Measurements from ENCODE around the gene DYRK1A.

The DYRK1A gene

DNA sequence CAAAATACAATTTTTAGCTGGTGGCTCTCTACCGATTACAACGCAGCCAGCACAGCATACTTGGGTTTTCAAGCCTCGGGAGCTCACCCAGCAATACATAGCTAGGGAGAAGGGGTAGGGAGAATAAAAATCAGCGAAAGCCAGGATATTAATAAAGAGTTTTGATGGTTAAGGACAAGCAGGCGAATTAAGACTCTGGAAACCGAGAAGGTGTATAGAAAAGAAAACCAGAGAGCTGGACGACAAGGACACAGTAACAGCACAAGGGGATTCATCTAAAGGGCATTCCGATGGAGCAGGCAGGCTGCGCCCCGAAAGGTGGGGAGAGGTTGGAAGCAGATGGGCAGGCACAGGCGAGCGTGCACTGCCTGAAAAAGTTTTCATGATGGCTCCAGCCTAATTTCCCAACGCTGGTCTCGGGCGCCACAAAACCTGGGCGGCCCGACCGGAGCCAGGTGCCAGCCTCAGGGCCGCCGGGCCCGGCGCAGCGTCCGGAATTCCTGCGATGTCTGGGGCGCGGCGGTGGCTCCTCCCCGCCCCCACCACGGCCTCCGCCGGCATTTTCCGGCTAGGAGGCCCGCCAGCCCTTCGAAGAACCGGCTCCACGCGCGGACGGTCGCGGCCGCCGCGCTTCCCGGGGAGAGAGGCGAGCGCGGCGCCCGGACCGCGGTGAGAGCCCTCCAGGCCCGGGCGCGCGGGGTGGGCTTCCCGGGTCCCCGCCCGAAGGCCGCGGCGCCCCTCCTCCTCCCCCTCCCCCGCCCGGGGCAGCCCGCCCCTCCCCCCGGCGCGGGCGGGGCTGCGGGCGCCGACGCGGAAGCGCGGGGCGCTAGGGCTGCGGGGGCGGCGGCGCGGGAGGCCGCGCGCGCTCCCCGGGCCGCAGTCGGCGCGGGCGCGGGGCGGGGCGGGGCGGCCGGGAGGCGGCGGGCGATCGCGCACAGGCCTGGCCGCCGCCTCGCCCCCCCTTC is 774 bp upstream of the DYRK1A start:
- peak; percentile 64 for DNase-seq

DNA sequence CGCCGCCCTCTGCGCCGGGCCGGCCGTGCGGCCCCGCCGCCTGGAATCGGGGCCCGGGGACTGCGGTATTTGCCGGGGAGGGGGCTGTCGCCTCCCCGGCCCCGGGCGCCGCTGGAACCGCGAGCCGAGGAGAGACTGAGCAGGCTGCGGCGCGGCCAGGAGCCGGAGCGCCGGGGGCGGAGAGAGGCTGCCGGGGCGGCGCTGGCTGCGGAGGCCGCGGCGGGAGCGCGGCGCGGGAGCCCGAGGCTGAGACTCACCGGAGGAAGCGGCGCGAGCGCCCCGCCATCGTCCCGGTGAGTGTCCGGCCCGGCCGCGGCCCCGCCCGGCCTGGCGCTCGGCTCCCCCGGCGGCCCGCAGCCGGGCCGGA is 746 bp downstream of the DYRK1A start:
- DNase-seq = no peak

DNA sequence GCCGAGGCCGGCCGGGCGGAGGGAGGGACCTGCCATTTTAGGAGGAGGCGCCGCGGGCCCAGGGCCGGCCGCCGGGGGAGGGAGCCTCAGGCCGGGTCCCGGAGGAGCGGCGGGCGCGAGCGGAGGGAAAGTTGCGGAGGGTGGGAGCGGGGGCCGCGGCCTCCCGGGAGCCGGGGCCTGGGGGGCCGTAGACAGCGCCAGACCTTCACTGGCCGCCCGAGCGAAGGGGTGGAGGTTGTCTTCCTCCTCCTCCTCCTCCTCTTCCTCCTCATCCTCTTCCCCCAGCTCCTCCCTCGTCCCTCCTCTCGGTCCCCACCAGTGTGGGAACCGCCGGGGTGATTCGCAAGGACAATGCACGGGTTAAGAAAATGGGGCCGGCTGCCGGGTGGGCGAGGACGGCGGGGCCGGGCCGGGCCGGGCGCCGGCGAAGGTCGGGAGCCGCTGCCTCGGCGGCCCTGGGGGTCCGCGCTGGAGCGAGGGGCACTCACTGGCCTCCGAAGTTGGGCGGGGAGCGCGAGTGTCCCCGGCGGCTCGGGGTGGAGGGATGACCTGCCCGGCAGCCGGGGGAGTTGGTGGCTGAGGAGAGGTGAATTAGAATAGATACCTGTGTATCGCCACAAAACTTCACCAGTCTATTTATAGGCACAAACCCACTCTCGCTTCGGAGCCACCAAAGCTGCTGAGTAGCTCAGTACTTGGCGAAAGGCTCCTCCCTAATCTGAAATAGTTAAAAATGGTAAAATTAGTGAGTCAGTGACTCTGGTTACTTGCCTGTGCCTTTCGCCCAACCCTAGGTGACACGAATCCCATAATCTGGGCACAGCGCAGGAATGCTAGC is 1.3 kb downstream of the DYRK1A start:
- no peak for DNase-seq

DNA sequence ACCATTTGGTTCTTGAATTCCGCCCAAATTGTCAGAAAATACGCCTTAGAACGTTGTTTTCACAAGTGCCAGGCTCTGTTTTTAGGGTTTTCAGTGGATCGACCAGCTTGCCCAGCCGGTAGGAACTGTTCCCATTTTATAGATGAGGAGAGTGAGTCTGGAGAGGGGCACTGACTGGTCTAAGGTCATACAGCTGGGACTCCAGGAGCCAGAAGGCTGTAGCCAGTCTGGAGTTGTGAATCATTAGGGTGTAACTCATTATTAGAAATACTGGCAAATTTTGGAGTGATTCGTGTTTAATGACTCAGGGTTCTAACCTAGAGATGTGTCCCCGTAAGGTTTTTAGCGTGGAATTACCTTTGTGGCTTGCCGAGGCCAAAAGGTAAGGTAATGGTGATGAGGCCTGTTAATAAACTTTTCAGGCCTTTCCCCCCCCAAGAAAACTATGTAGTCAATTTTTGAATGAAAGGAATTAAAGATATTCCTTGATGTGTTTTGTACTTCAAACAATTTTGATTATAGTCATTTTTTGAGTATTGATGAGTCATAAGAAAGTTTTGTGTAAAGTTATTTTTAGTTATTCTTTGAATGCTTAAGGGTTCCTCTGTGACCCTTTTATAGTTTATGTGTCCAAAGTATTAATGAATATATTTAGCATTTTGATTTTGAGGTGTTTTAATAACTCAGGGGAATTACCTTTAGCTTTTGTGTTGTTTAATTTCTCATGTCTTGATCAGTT is 2.1 kb downstream of the DYRK1A start:
- DNase-seq = no peak

DNA sequence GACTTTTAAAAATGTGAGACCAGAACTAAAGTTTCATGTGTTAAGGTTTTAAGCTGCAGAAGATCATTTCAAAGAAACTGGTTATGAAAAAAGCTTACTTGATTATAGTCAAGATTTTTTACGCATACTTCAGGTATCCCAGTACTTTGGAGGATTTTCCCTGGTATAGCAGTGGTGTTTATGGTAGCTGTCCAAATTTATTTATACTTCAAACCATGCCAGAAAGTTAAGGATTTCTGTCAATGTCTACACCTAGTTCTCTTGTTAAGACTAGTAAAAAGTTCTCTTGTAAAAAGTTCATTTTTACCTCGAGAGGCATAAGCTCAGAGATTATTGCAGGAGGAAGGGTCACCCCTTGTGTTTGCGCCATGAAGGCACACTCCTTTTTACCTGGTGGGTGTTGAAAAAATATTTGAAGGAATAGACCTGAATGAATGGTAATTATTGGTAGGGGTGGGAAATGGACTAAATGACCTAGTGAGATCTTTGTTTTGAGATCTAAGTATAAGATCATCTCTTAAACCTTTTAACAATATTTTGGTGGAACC is 2.8 kb downstream of the DYRK1A start:
- DNase-seq = no peak

DNA sequence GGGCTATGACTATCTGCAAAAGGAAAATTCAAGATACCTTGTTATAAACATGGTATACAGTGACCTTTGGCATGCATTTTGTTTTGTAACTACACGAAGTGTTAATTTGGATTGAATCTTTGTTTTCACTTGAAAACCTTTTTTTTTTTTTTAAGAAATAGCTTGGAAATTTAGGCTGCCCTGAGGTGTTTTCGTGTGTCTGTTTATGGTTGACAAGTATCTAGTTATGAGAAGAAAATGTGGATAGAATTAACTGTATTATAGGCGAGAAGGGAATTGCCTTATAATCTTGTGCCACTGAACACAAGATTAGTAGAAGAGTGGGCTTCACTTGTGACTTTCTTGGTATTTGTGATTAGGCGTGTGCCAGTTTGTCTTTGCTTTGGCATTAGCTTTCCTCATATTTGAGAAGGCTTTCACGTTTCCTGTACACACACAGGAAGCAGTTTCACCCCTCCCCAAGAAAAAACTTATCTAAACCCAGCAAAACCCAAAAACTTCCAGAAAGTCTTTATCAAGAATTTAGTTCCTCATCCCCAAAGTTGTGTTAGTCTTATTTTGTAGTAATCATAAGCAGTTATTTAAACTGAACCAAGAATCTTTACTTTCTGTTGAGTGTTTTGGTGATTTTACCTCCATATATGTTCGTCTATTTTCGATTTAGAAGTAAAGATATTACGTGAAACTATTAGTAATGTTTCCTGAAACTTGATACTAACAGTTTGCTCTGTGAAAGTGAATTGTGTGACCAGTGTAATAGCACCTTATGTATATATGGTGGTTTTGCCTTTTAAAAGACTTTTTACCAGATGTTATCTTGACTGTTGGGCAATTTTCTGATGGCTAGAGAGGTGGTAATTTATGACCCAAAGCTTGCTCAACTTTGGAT is 3.8 kb downstream of the DYRK1A start:
- DNase-seq = no peak

DNA sequence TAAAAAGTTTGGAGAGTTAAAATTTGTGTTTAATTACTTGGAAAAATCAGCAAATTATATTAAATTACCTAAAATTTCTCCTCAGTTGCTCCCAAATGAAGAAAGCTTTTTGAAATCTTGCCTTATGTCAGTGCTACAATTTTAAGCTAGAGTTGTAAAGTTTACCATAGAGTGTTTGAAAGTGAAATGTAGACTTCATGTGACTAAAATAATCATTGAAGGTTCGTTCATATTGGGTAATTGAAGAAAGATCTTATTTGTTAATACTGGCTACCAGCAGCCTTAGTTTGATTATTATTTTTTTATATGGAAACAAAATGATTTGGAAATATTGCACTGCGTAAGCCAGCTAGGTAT is 4.4 kb downstream of the DYRK1A start:
- no peak for DNase-seq

DNA sequence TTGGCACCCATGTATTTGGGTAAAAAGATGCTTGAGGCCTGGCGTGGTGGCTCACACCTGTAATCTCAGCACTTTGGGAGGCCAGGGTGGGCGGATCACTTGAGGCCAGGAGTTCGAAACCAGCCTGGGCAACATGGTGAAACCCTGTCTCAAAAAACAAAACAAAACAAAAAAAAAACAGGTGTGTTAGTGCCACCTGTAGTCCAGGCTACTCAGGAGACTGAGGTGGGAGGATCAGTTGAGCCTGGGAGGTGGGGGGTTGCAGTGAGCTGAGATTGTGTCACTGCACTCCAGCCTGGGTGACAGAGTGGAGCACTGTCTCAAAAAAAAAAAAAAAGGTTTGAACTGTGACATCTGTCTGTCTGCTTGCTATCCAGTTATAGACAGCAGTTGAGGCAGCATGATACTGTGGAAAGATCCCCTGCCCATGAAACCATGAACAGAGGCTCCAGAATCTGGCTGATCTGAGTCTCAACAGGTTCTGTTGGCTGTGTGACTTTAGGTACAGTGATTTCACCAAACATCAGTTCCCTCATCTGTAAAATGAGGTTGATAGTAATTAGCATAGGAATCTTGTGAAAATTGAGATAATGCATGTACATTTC is 5.7 kb downstream of the DYRK1A start:
- DNase-seq = no peak

DNA sequence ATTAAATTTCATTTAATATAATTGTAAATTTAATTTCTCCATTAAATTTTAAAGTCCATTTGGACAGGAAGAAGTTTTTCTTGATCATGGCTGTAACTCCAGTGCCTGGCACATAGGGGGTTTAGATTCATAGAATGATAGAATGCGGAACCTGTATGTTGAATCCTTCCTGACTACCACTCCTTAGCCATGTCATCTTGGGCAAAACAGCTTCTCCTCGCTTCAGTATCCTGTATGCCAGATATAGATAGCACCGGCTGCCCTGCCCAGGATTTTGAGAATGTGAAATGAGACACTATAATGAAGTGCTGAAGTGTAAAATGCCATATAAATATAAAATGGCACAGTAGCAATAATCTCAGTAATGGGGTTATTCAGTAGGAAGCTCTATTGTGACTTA is 6.4 kb downstream of the DYRK1A start:
- no peak for DNase-seq

DNA sequence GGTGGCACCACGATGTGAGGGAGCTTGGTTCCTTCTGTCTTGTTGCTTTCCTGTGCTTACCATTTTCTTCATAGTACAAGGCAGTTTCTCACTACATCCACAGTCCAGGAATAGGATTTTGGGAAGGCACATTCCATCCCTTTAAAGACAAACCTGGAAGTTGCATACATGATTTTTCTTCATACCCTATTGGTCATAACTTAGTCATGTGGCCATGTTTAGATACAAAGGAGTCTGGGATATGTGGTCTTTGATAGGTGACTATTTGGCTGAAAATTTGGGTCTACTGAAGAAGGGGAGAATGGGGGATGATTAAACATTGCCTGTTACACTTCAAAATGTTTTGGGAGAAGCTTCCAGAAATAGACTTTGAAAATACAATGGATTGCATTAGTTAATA is 7.0 kb downstream of the DYRK1A start:
- DNase-seq = no peak

DNA sequence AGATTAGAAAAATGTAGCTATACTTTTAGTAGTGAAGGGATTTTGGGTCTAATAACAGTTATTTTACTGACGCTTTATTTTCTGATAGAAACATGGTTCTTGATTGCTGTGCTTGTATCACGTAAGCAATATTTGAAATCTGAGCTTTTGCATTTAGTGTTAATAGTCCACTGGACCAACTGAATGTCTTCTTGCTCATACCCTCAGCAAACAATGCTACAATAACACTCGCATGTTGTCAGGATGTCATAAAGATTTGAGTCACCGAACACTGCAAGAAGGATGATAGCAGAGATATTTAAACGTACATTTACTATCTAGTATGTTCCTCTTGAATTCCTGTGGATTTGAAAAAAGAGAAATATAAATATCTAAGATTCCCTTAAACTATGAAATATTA is 7.5 kb downstream of the DYRK1A start:
- DNase-seq = no peak

DNA sequence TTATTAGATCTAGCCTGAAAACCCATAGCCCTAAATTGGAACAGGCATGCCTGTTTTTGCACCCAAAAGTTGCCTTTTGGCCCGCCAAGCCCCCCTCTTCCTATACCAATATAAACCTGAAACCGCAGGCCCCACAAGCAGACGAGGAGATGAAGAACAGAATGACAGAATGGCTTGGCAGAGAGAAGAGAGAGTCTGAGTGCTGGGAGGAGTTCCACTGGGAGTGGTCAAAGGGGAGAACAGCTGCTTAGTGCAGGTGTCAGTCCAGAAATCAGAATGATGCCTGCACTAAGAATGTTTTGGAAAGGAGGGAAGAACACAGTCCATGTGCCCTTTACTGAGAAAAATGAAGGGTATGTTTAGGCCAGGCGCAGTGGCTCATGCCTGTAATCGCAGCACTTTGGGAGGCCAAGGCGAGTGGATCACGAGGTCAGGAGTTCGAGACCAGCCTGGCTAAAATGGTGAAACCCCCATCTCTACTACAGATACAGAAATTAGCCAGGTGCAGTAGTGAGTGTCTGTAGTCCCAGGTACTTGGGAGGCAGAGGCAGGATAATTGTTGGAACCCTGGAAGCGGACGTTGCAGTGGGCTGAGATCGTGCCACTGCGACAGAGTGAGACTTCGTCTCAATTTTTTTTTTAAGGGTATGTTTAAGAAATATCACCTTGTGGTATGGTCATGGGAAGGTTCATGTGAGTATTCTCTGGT is 9.4 kb downstream of the DYRK1A start:
- DNase-seq = no peak

DNA sequence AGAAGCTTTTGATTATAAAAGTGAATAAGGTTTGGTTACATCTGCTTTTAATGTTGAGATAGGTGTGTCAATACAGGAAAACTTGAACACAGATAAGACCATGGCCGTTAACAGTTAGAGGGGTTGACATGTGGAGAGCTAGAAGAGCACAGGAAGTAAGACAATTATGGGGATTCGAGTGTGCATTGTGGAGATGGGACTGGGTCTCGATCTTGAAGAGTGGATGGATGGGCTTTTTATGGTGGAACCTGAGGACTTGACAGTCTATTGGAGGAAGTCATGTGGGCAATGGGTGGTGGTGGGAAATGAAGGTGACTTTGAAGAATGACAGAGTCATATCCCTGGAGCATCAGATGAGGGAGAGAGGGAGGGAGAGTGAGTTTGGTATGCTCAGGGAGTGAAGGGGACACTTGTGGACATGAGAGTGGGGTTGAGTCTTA is 12.1 kb downstream of the DYRK1A start:
- no peak for DNase-seq

DNA sequence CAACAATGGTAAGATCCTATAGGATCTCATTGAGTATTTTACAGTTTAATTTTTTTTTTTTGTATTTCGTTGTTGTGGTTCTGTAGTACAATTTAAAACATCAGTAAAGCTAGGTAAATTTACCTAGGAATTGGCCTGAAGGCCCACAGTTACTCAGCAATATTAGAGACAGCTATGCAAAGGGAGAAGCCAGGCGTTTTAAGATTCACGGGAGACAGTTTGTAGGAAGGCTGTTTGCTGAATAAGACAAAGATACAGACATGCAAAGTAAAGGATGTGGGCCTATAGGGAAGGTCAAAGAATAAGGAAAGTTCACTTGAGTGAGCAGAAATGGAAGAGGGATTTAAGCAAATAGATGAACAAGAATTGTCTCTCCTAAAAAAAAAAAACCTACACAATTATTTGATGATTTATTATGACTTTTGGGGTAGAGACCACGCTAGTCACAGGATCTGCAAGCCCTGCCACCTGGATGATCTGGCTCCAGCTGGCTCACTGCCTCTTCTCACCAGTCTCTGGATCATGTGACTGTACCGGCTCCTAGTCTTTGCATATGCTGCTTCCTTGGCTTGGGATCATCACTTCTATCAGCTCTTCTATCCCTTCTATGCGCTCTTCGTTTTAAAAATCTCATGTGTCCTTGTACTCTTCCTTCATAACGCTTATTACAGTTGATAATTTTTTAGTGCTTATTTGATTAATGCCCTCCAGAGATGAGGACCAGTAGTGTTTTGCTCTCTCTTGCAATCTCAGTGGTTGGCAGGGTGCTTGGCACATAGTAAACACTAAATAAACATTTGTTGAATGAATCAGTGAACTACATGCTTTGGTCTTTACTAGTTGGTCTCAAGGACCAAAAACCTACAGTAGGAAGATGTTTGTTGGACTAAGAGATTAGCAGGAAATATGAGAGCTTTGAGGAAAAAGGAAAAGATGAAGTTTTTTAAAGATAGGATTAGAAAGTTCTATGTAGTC is 14.1 kb downstream of the DYRK1A start:
- DNase-seq = no peak

DNA sequence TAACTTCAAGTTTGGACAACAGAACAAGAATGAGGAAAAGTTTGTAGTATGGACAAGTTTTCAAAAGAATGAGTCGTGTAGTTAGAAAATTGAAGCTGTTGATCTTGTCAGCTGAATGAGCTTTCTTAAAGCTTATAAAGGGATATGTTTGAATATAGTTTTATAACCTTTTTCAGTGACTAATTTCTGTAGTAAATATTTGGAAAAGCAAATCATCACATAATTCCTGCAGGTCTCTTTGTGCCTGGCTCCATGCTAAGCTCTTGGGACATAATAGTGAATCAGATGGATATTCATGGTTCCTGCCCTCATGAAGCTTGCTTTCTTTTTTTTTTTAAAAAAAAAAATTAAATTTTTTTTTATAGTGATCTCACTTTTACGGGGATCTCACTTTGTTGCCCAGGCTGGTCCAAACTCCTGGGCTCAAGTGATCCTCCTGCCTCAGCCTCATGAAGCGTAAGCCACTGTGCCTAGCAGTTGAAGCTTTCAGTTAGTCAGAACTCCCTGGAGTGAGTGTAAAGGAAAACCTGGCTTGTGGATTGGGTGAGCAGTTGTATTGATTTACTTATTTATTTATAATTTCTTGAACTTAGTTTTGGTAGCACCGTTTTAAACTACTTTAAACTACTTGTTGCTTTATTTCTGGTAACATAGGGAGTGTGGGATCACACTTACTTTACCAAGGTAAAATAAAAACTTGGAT is 15.5 kb downstream of the DYRK1A start:
- DNase-seq = no peak

DNA sequence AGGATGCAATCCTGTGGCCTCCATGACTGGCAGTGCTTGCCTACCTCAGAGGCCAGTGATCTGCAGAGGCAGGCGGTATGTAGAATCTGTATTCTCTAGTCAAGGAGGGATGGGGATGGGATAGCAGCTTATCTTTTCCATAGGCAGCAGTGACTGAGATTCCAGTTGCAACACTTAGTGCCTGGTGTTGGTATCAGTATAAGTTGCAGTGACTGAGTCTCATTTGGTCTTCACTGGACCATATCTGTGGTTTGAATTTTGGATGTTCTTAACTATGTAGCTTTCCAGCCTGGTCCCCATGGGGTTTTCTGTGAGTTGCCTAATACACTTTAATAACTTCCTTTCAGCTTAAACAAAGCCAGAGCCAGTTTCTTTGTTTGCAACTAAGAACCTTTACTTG is 16.5 kb downstream of the DYRK1A start:
- no peak for DNase-seq

DNA sequence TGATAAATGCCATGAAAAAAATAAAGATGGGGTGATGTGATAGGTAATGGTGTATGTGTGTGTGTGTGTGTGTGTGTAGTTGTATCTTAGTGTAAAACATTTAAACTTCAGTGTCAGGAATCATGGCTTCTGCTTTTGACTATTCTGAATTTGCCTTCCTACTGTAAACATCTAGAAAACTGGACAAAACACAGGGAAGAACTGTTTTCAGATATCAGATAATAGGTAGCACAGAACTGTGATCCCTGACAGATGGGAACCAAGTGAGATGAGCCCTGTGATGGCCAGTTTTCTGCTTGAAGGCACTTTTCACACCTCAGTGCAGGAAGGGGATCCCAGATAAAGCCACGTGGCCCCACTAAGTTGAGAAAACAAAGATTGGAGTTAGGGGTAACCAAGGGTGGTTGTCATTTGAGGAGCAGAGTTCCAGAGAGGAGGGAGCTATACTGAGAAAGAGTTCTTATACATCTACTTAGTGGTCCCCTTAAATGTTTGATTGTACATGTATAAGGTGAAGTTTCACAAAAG is 17.3 kb downstream of the DYRK1A start:
- DNase-seq = no peak

DNA sequence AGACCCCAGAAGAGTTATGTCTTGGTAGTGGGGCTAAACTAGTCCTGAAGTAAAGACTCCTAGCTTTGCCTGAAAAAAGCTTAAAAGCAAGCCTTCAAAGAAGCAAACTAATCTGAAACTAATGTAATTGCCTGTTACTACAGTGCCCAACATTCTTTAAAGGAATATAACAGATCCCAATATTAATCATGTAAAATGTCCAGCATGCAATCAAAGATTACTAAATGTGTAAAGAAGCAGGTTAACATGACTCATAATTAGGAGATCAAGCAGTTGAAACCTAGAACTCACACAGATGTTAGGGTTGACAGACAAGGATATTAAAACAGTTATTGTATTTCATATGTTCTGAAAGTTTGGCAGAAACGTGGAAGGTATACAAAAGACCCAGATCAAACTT is 17.8 kb downstream of the DYRK1A start:
- DNase-seq = no peak

All from T1000 (cell line).